HG02759 (cell line): ENCODE measurements around the gene NDN.
"Not testable (repeated sequence)": the region's sequence is repeated elsewhere in the genome, so short reads cannot be mapped to it uniquely, and the experiment has no call there.

ENCODE experiments used
- ATAC-seq: cut with Tn5 transposase; IDR thresholded peaks from one replicate; pipeline ENCODE4 v1.9.1; 2021; ENCODE audit warnings: mild to moderate bottlenecking, moderate library complexity; ENCODE audit not compliant: unreplicated experiment

The NDN gene, protein sequence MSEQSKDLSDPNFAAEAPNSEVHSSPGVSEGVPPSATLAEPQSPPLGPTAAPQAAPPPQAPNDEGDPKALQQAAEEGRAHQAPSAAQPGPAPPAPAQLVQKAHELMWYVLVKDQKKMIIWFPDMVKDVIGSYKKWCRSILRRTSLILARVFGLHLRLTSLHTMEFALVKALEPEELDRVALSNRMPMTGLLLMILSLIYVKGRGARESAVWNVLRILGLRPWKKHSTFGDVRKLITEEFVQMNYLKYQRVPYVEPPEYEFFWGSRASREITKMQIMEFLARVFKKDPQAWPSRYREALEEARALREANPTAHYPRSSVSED

DNA sequence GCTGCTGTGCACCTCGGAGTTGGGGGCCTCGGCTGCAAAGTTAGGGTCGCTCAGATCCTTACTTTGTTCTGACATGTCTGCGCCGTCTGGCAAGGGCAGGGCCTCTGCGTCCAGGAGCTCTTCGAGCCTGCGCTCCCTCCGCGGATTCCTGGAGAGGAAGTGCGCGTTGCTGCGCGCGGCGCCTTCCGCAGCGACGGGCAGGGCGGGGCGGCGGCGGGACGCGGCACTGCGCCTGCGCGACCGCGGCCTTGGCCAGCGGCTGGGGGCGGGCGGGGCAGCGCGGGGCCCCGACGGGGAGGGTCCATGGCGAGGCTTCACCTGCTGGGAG is at the start of gene NDN:
Gene NDN, minus strand, starts transcription at position 163 of the 328 bp plus-strand sequence. Its CDS starts 88 bp downstream, at position 75.
- peak; percentile 48 for ATAC-seq

DNA sequence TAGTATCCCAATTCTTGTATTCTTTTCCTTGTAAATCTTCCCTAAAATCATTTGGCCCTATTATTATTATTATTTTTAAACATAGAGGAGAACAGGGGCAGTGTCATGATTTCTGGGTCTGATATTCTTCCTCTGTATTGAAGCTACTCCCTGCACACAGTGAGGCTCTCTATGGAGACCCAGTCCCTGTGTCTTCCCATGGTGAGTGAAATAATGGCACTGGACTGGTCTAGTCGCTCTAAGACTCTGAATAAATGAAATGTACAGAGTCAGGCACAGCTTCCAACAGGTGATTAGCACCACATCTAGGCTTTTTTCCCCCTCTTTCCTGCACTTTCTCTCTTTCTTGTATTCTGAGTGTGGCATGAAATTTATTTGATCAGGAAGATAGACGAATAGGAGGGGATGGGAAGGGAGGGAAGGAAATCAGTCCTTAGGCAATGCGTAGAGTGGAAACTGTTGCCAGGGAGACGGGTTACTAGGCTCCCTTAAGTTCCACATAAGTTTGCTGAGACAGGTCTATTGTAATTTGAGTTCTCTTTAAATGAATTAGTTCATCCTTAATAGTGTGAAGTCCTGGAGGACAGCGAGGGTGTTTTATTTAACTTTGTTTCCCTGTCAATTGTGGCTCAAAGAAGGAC is 49.0 kb upstream of the NDN start:
- ATAC-seq = no peak

DNA sequence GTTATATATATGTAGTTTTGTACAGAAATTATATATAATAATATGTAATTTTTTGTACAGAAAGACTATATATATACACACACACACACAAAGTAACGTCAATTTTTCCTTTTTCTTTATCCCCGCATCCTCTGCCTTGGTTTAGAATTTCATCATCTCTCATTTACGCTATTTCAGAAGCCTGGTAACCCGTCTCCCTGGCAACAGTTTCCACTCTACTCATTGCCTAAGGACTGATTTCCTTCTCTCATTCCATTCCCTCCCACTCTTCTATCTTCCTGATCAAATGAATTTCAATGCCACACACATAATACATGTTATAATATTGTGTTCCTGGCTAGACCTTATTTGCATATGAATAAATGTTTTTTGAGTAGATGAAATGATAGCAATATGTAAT is 47.8 kb upstream of the NDN start:
- no peak for ATAC-seq

DNA sequence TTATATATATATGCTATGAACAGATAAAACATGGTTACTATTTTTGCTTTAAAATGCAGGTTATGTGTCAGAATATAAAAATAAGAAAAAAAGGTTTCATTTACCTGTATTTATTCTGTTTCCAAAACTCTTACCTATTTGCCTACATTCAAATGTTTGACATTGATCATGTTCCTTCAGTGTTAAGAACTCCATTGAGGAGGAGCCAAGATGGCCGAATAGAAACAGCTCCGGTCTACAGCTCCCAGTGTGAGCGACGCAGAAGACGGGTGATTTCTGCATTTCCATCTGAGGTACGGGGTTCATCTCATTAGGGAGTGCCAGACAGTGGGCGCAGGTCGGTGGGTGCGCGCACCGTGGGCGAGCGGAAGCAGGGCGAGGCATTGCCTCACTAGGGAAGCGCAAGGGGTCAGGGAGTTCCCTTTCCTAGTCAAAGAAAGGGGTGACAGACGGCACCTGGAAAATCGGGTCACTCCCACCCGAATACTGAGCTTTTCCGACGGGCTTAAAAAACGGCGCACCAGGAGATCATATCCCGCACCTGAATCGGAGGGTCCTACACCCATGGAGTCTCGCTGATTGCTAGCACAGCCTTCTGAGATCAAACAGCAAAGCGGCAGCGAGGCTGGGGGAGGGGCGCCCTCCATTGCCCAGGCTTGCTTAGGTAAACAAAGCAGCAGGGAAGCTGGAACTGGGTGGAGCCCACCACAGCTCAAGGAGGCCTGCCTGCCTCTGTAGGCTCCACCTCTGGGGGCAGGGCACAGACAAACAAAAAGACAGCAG is 27.0 kb upstream of the NDN start:
- ATAC-seq = not testable (repeated sequence)

DNA sequence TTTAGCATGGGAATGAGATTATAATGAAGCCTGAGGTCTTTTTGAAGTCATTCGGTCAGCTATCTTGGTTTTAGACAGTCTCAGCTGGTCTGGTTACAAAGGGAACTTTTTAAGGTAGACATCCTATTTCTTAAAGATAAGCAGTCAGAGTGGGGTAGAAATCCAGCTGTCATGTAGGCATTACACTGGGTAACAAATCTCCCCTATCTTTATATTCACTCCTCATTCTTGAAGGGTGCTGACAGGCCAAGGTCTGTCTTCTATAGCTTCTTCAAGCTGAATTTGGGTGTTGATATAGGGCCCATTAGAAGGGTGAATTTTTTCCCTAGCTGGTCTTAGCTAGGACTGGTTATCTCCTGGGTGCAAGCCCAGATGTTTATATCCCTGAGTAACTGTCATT is 21.2 kb upstream of the NDN start:
- ATAC-seq = no peak

DNA sequence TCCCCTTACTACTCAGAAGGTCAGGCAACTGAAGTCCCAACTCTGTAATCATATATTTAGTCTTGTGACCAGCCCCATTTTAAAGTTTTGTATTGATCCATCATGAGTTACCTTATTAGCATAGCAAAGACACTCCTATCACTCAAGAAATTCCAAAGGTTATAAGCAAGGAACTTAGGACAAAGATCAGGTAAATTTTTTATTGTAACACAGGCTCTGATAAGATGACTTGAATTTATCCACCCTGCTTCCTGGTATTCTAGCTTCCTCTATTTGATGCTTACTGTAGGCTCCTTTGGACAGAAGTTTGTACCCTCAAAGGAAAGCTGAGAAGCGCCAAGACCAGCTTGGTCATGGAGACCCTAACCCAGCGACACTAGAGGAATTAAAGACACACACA is 8.2 kb upstream of the NDN start:
- ATAC-seq = no peak

DNA sequence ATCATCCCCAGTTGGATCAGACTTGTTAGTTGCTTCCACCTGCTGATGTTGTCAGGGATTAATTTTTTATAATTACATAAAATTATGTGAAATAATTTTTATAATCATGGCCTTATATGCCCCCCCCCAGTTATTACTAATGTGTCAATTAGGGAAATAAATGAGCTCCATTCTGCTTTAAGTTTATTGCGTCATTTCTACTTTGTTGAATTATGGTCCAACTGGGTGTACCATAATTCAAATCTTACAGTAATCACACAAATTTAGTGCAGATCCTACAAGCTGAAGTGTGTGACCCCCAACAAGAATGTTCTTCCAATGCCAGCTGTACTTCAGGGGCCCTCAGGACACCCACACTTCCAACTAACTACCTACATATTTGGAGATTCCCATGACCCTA is 7.5 kb upstream of the NDN start:
- no peak for ATAC-seq

DNA sequence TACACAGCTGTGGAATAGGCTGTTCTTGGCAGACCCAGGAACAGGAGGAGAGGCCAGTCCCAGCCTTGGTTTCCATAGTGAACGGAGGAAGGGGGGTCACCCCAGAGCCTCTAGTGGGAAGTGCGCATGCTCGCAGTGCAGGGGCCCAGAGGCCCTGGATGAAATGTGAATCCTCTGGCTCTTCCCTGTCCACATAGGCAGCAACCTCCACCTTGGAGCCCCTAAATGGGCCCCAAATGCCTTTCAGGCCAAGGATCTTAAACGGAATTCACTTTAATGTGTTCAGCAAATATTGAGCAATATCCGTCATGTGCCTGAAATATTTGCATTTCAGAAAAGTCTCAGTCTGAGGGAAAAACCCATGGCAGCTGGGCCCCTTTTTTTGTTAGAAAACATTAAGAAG is 3.3 kb upstream of the NDN start:
- no peak for ATAC-seq

DNA sequence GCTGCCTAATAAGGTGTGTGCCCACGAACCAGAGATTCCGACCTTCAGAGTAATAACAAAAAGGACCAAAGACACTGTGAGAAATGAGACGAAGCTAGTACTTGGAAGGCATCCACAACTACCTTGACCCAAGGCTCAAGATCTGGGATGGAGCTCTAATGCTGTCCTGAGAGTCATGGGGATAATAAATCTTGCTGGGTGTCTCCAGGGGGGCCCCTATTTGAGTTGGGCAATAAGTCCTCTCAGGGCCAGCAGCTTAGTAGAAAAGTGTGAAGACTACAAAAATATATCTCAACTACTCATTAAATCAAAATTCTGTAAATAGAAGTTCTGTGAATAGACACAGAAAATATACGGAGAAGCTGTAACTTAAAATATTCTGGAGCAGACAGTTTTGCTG is 2.9 kb upstream of the NDN start:
- no peak for ATAC-seq

DNA sequence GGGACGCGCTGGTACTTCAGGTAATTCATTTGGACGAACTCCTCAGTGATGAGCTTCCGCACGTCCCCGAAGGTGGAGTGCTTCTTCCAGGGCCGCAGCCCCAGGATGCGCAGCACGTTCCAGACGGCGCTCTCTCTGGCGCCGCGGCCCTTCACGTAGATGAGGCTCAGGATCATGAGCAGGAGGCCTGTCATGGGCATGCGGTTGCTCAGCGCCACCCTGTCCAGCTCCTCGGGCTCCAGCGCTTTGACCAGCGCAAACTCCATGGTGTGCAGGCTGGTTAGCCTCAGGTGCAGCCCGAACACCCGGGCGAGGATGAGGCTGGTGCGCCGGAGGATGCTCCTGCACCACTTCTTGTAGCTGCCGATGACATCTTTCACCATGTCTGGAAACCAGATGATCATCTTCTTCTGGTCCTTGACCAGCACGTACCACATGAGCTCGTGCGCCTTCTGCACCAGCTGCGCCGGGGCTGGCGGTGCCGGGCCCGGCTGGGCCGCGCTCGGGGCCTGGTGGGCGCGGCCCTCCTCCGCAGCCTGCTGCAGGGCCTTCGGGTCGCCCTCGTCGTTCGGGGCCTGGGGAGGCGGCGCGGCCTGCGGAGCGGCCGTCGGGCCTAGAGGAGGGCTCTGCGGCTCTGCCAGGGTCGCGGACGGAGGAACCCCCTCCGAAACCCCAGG is 501 bp downstream of the NDN start:
- ATAC-seq = peak; percentile 27

DNA sequence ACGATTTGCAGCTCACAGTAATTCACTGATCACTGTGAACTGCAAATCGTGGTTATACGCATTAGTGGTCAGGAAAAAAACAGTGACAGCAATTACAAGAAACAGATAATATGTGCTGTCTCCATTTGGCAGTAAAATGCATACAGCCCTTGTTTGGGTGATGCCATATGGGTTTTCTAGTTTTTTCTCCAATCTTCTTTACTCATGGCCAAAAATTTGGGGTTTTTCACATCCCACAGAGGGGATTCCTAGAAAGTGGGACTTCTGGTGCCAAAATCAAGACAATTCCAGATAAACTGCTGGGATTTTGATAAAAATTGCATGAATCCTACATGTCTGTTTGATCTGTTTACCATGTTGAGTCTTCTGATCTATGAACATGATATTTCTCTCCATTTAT is 15.6 kb downstream of the NDN start:
- ATAC-seq = no peak

DNA sequence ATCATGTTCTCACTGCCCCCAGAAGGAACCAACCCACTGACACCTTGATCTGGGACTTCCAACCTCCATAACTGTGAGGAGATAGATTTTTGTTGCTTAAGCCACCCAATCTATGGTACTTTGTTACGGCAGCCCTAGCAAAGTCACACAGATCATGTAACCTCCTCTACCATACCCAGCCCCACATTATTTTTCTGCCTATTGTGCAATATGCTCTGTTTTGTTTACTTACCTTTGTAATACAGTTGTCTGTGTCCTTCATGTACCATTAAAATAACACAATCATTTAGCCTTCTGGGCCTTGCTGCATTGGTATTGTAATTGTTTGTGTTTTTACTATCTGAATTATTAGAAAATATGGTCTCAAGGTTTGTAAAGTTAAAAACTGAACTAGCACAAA is 16.1 kb downstream of the NDN start:
- no peak for ATAC-seq

DNA sequence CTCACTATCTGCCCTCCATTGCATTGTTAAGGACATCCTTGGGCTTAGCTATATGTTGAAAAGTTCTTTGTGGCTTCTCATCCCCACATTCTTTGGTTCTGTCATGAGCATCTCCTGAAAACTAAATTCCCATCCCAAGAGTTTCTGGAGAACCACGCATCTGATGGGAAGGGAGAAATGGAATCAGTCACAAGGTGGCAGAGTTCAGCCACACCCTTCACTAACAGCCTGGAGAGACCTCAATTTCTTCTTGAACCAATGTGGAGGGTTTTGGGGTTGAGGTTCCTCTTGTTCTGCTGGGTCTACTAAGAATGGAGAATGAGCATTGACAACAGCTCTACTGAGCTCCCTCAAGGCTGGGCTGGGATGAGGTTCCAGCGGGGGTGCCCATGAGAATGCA is 23.9 kb downstream of the NDN start:
- ATAC-seq = no peak

DNA sequence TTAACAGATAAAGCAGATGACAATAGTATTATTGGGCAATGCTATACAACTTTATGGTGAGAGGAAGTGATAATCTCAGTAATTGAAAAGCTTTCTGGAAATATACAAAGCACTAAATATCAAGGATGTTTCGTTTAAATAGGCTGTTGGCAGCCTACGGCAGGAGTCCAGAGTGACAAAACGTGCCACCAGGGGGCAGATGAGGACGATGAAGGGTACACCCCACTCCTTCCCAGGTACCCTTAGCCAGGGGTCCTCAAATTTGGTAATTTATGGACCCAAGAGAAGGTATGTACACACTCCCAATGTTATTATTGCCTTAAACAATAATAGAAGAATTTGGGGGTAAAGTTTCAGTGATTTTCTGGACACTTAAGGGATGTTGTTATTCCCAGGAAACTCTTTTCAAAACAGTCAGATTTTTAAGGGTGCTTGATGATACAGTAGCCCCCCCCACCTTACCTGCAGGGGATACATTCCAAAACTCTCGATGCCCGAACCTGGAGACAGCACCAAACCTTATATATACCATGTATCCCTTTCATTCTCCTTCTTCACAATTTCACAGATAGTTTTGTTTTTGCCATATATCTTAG is 38.1 kb downstream of the NDN start:
- ATAC-seq = no peak

DNA sequence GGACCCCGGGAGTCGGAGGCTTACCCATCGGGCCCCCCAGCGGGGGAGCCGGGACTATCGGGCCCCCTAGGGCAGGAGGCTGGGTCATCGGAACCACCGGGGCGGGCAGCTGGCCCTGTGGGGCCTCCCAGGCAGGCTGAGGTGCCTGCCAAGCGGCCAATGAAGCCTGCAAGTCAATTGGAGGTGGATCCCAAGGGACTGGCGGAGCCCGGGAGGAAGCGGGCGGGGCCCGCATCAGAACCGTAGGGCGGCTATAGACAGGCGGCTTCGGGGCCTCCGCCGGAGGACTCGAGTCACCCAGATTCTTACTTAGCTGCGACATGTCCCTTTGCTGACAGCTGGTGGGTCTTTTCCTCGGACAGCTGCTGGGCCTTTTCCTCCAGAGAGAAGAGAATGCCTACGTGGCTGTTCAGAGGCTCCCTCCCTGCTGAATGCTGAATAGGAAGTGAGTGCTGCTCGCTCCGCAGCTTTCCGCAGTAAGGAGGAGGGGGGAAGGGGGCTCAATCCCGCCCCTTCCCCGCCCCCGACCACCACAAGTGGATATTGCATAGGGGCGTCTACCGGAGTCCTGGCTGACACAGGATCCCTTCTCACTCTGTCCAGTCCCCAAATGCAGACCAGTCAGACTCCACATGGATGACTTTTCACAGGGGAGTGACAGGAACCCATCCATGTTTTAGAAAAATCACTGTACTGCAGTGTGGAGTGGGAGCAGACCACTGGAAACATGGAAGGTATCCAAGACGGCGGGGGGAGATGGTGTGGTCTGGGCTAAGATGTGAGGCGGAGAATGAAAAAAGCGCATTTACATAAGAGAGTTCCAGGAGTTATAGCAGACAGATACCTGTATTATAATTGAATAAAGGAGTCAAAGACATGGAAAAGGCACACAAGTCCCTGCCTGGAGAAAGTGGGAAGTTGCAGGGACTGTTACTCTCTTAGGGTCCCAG is 39.4 kb downstream of the NDN start, which contains the start of gene MAGEL2:
Gene MAGEL2, minus strand, starts transcription at position 447 of the 950 bp plus-strand sequence. Its CDS starts 125 bp downstream, at position 322.
- ATAC-seq = no peak

DNA sequence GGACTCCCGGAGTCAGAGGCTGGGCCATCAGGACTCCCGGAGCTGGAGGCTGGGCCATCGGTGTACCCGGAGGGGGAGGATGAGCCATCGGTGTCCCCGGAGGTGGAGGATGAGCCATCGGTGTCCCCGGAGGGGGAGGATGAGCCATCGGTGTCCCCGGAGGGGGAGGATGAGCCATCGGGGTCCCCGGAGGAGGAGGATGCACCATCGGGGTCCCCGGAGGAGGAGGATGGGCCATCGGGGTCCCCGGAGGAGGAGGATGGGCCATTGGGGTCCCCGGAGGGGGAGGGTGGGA is 40.2 kb downstream of the NDN start:
- ATAC-seq = no peak

DNA sequence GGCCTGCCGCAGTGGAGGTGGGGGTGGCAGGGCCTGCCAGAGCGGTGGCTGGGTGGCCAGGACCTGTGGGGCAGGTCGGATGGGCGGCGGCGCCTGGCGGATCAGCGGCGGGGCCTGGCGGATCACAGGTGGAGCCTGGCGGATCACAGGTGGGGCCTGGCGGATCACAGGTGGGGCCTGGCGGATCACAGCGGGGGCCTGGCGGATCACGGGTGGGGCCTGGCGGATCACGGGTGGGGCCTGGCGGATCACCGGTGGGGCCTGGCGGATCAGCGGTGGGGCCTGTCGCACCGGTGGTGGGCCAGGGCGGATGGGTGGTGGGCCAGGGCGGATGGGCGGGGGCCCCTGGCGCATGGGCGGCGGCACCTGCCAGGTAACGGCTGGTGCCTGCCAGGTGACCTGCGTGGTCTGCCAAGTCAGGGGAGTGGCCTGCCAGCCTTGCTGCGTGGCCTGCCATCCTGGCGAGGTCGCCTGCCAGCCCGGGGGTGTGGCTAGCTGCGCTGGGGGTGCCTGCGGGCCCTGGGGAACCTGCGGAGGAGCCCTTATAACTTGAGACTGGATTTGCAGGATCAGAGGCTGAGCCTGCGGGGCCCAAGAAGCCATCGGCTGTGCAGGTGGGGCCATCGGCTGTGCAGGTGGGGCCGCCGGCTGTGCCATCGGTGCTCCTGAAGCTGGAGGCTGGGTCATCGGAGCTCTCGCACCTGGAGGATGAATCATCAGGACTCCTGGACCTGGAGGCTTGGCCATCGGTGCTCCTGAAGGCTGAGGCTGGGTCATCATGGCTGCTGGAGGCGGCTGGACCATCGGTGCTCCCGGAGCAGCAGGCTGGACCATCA is 40.7 kb downstream of the NDN start:
- no peak for ATAC-seq

DNA sequence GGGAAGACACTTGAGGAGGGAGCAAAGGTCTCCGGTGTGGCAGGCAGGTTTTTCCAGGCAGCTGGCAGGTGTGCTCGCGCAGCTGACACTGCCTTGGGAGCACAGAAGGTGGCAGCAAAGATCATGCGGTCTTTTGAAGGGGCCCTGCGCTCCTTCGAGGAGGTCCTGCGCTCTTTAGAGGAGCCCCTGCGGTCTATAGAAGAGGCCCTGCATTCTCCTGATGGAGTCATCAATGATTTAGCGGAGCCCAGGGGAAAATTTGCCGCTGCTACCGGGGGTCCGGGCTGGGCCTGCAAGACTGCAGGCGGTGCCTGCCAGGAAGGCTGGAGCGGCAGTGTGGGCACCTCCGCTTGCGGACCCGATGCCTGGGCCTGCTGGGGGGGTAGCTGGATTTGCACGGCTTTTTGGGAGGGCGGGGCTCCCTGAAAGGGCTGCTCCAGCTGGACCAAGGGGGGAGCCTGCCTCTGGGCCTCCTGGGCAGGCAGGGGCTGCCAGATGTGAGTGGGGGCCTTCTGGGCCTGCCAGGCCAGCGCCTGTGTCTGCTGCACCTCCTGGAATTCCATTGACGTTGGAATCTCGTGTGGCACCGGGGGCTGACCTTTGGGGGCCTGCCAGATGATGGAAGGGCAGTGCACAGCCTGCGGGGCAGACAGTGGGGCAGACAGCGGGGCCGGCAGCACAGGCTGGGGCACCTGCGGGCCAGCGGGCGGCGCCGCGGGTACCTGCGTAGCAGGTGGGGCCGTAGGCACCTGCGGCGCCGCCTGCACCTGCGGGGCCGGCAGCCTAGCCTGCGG is 41.5 kb downstream of the NDN start:
- ATAC-seq = no peak
